GOT3 (cell line): ENCODE data around the gene INTS1.
A peak's percentile ranks its signal among the peaks of the same experiment; 100 is the strongest.

ENCODE experiments used
- DNase-seq: peaks from one replicate; lab custom pipeline; 2025; ENCODE audit warnings: mixed read lengths; lab: John Stamatoyannopoulos, UW

INTS1 gene

GRCh38 chr7:1541431-1542162 lies 37.4 kb upstream of the INTS1 start:
- no peak for DNase-seq

GRCh38 chr7:1540776-1541271 lies 36.6 kb upstream of the INTS1 start:
- DNase-seq: no peak

GRCh38 chr7:1539882-1540775 lies 35.9 kb upstream of the INTS1 start:
- DNase-seq: no peak

DNA sequence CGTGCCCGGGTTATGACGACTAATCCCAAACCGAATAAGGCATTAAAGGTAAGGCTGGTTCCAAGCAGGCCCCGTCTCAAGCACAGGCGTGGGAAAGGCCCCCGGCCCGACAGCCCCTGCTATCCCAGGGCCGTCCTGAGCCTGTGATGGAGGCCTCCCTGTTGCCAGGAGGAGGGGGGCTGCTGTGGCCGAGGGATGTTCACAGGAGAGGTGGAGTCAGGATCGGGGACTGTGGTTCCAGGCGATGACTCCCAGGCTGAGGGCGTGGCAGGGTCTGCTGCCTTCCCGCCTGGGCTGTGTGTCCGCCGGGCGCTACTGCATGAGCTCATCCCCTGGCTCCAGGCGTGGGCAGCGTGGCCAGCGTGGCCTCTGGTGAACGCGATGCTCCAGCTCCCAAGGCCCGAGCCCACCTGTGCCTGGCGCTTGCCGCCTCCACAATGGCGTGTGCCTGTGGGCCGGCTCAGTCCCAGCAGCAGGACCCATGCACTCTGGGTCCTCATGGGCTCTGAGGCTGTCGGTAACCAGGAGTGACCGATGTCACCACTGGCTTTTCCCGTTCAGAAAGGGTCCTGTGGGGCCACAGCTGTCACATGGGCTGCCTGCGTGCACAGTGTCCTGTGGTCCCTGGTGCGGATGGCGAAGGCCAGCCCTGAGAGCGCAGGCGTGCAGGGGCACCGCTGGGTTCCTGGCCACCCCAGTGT lies 35.1 kb upstream of the INTS1 start:
- no peak for DNase-seq

DNA sequence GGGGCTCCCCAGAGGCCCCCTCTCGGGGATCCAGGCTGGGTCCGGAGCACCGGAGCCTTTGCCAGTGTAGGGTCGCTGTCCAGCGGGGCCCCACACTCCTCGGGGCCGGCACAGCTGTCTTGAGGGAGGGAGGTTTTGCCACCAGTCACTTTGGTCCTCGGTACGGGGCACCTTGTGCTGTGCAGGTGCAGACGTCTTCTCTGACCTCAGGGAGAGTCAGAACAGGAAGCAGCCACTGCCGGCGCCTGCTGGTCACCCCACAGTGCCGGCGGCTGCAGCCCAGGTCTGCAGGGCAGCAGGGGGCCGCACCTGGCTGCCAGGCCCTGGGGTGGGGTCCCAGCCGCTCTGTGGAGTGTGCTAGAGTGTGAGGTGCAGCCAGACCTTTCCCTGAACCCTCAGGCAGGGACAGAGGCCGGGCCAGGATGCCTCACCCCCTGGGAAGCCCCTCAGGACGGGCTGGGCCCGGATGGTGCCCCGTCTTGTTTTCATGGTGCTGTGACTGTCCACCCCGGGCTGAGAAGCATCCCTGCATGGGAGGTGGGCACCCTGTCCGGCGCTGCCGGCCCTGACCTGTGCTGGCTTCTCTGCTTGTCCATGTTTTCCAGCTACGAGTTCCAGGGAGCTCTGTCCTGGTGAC lies 34.5 kb upstream of the INTS1 start:
- no peak for DNase-seq

- DNase-seq: peak; percentile 53
These were observed 33.6 kb upstream of the INTS1 start for GRCh38 chr7:1537535-1538412.

DNA sequence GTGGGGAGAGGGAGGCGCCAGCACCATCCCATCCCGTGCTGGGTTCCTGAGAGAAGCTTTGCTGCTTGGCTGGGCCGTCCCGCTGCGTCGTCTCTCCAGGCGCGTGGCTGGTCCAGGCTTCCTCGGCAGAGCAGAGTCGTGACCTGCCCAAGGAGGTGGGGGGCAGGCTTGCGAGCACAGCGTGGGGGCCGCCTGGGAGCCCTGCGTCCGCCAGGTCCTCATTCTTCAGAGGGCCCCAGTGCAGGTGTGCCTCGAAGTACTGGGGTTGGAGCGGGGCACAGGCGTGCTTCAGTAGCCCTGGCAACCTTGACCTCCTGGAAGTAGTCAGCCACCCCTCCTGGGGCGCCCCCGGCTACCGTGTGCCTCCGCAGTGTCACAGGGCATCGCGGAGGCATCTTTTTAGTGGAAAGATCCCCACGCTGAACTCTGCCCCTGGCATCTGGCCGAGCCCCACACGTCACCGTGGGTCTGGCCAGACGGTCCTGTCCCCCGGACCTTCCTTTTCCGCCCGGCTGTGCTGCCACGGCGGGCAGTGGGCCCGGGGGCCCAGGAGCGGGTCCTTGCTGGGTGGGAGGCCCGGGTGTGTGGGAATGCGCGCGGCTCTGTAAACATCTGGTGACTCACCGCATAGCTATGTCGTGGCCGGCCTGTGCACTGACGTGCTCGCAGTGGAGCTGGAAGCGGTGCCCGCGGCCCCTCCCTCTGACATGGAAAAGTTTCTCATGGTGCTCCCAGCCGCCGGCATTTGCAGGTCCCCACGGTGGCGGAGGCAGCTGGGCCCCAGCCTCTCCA lies 32.8 kb upstream of the INTS1 start:
- peak; percentile 76 for DNase-seq

GRCh38 chr7:1536455-1536742 lies 32.2 kb upstream of the INTS1 start:
- DNase-seq: no peak

GRCh38 chr7:1535701-1536454 lies 31.7 kb upstream of the INTS1 start:
- no peak for DNase-seq

DNA sequence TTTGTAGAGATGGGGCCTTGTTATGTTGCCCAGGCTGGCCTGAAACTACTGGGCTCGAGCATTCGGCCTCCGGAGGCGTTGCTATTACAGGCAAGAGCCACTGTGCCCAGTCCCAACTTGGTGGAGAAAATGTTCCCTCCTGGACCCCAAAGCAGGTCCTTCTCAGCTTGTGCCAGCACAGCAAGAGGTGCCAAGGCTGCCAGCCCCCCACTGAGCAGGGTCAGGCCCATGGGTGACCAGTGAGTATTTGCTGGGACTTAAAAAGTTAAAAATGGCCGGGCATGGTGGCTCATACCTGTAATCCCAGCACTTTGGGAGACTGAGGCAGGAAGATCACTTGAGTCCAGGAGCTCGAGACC lies 30.9 kb upstream of the INTS1 start:
- no peak for DNase-seq

DNA sequence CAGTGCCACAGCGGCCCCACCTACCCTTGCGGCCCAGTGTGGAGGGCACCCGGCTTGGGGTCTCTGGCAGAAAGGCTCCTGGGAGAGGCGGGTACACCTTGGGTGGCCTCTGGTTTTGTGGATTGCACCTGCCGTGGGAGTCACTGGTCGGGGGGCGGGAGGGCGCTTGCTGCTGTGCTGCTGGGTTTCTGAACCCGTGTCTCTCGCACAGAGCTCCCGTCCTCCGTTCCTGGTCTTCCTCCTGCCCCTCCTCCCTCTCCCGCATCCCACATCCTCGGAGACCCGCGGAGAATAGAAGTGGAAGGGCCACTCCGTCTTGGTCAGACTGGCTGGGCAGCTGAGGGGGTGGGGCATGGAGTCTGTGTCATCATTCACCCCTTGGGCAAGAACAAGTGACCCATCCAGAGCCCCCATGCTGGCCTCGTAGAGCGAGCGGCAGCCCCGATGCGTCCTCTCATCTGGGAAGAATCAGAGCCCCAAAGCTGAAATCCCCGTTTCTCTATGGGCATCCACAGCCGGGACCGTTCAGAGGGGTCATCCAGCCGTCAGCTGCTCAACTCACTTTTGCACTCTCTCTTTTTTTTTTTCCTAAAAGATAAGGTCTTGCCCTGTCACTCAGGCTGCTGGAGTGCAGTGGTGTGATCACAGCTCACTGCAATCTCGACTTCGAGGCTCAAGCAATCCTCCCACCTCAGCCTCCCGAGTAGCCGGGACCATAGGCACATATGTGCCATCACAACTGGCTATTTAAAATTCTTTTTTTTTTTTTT lies 30.3 kb upstream of the INTS1 start:
- no peak for DNase-seq

- DNase-seq: peak; percentile 43
These were observed 29.5 kb upstream of the INTS1 start for GRCh38 chr7:1533547-1534329.

- no peak for DNase-seq
These were observed 29.0 kb upstream of the INTS1 start for GRCh38 chr7:1533255-1533546.

DNA sequence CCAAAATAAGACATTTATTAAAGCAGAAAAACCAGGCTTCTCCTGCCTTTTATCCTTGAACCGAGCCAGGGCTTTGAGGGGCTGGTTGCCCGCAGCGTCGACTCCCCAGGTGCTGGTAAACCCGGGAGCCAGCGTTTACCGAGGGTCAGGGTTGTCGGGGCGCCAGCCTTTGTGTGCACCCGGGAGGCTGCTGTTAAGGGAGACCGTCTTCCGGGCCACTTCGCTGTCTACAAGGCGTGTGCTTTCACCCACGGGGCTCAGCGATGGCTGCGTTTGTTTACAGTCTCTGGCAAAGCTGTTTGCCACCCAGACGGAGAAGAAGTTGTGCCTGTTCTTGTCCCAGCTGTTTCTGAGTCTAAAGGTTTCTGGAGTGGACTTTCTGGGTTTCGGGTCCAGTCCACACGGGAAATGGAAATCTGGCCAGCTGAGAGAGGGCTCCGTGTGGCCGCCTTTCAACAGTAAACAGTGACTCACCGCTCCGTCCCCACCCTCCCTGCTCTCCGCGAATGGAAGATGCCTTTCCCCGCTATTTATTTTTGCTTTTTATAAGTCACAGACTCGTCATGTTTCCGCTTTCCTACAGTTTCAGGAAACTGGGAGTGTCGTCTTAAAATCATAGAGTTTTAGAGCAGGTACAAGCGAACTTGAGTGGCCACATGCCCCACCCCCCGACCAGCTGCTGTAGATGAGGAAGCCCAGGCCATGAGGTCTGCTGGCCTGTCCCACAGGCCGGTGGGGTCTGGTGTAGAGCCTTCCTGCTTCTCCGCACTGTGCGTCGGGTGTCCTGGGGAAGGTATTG lies 28.5 kb upstream of the INTS1 start:
- peak; percentile 57 for DNase-seq

GRCh38 chr7:1531979-1532455 lies 27.8 kb upstream of the INTS1 start:
- DNase-seq: no peak

GRCh38 chr7:1531263-1531978 lies 27.2 kb upstream of the INTS1 start:
- DNase-seq: no peak

DNA sequence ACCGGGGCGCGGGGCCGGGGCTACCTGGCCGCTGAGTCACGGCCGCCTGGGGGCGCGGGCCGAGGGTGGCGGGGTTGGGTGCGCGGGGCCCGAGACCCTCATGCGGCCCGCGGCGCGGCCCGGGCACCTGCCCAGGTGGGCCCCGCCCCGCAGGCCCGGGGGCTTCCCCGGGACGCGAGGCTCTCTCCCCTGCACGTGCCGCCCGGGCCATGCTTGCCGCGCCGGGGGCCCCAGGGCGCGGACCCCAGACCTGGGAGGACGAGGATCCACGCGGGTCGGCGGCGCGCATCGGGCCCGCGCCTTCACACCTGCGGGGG lies 26.7 kb upstream of the INTS1 start:
- DNase-seq: no peak
